Left ventricle myocardium inferior (tissue), 1 donor: ENCODE measurements around the gene GFRA1. TPM values are rescaled to one million over a fixed set of nuclear protein-coding genes. Genes with fewer than 3 reads are reported as not detected.

Experiments
- DNase-seq: peaks from one replicate; pipeline ENCODE4 v3.0.0-alpha.2; 2020
- H3K27ac ChIP-seq: fragments of 200-600 bp; replicated peaks from 2 replicates; pipeline ENCODE4 v1.8.0; 2021
- H3K27me3 ChIP-seq: fragments of 200-600 bp; 2 replicates; pipeline ENCODE4 v1.8.0; 2021; ENCODE audit warnings: low read depth
- H3K36me3 ChIP-seq: fragments of 200-600 bp; 2 replicates; pipeline ENCODE4 v1.8.0; 2021
- H3K4me1 ChIP-seq: fragments of 200-600 bp; 2 replicates; pipeline ENCODE4 v1.8.0; 2021
- H3K4me3 ChIP-seq: fragments of 200-600 bp; 2 replicates; pipeline ENCODE4 v1.8.0; 2021; ENCODE audit warnings: mild to moderate bottlenecking, moderate library complexity
- H3K9me3 ChIP-seq: fragments of 200-600 bp; replicated peaks from 2 replicates; pipeline ENCODE4 v1.8.0; 2021
- CTCF ChIP-seq: fragments of 200-600 bp; IDR thresholded peaks from 2 replicates; pipeline ENCODE4 v1.8.0; 2021; ENCODE audit warnings: antibody characterized with exemption, mild to moderate bottlenecking, borderline replicate concordance
- intact Hi-C: fragments of 100-400 bp; cut with micrococcal nuclease; formaldehyde crosslinking; loops from one replicate; pipeline ENCODE4 v1.11.0; 2022
- total RNA-seq: library from RNA; stranded (reverse); fragmentation: NEBNext Ultra II Directional; extraction: Animal tissue kit (Norgen Biotek cat#: 25700); gene quantifications from one replicate; pipeline ENCODE4 v1.2.1, GENCODE V29; 2021
- donor health status: DM: no; HTN: yes; CAD: no; lungs with severe emphysema.

Gene GFRA1
- total RNA-seq, 1 donor from 2014 or later, result 5.1 TPM

GRCh38 chr10:116098411-116099022 is 174.5 kb downstream of the GFRA1 start:
- intact Hi-C loops, result no loop called here

GRCh38 chr10:116097239-116097784 is 175.7 kb downstream of the GFRA1 start:
- H3K27ac ChIP-seq, result no peak overlapping the region
- no peak for TF ChIP-seq CTCF
- intact Hi-C loops, result no loop called here
- peaks cover 21% of the 10 kb centered on the region for H3K27me3 ChIP-seq
- no peak for DNase-seq
- H3K4me1 ChIP-seq, result no peaks in the 10 kb centered on the region
- H3K9me3 ChIP-seq, result no peaks in the 10 kb centered on the region
- no peaks in the 10 kb centered on the region for H3K36me3 ChIP-seq
- no peak overlapping the region for H3K4me3 ChIP-seq

More at GRCh38 chr10:116098411-116099022, 174.5 kb downstream of the GFRA1 start:
- H3K36me3 ChIP-seq, result no peaks in the 10 kb centered on the region
- H3K27me3 ChIP-seq, result peaks cover 19% of the 10 kb centered on the region
- H3K27ac ChIP-seq, result no peak overlapping the region
- no peak for TF ChIP-seq CTCF
- no peaks in the 10 kb centered on the region for H3K4me1 ChIP-seq
- no peak overlapping the region for H3K4me3 ChIP-seq
- H3K9me3 ChIP-seq, result no peaks in the 10 kb centered on the region
- no peak for DNase-seq

GRCh38 chr10:116096526-116096925 is 176.5 kb downstream of the GFRA1 start:
- Histone ChIP-seq H3K27me3 (peaks cover 21% of the 10 kb centered on the region), H3K36me3 (no peaks in the 10 kb centered on the region), H3K27ac (no peak overlapping the region), H3K9me3 (no peaks in the 10 kb centered on the region), H3K4me3 (no peak overlapping the region), H3K4me1 (no peaks in the 10 kb centered on the region)
- DNase-seq, result no peak
- TF ChIP-seq CTCF, result no peak
- intact Hi-C loops, result no loop called here

- DNase-seq, result no peak
- intact Hi-C loops, result no loop called here
Observed at GRCh38 chr10:116094356-116094755, 178.7 kb downstream of the GFRA1 start.

GRCh38 chr10:116093031-116093430 is 180.0 kb downstream of the GFRA1 start:
- H3K9me3 ChIP-seq, result no peaks in the 10 kb centered on the region
- TF ChIP-seq CTCF, result no peak
- H3K36me3 ChIP-seq, result no peaks in the 10 kb centered on the region
- intact Hi-C loops, result no loop called here
- H3K27me3 ChIP-seq, result peaks cover 29% of the 10 kb centered on the region
- no peak overlapping the region for H3K4me3 ChIP-seq
- H3K27ac ChIP-seq, result no peak overlapping the region
- no peak for DNase-seq
- H3K4me1 ChIP-seq, result no peaks in the 10 kb centered on the region

More at GRCh38 chr10:116094356-116094755, 178.7 kb downstream of the GFRA1 start:
- Histone ChIP-seq H3K27me3 (peaks cover 21% of the 10 kb centered on the region), H3K36me3 (no peaks in the 10 kb centered on the region), H3K4me1 (no peaks in the 10 kb centered on the region), H3K27ac (no peak overlapping the region), H3K4me3 (no peak overlapping the region), H3K9me3 (no peaks in the 10 kb centered on the region)
- no peak for TF ChIP-seq CTCF
